DND-41 (cell line): ENCODE measurements around the gene EPS8L1.

ENCODE experiments used
- EZH2 ChIP-seq: IDR thresholded peaks from 3 replicates; pipeline ENCODE4 v1.6.1; 2012; ENCODE audit warnings: borderline replicate concordance, low read depth, mild to moderate bottlenecking, moderate library complexity, low read length, inconsistent platforms; ENCODE audit not compliant: severe bottlenecking
- TF ChIP-seq, protein P1 (sequence below): IDR thresholded peaks from 2 replicates; pipeline ENCODE4 v1.5.1; 2012; ENCODE audit warnings: borderline replicate concordance, low read length, moderate library complexity, mild to moderate bottlenecking; ENCODE audit not compliant: poor library complexity, severe bottlenecking; ENCODE audit errors: extremely low read depth

DNA sequence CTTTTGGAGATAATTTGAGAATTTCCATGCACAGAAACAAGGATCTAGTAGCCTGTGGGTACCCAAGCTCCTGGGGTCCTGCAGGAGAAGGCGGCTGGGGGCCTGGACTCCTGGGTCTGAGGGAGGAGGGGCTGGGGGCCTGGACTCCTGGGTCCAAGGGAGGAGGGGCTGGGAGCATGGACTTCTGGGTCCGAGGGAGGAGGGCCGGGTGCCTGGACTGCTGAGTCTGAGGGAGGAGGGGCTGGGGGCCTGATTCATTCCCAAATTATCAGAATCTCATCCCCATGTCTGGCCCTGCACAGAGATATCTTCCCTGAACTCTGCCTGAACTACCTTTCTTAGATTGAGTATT, 12.2 kb upstream of the EPS8L1 start:
- TF ChIP-seq, protein P1, sequence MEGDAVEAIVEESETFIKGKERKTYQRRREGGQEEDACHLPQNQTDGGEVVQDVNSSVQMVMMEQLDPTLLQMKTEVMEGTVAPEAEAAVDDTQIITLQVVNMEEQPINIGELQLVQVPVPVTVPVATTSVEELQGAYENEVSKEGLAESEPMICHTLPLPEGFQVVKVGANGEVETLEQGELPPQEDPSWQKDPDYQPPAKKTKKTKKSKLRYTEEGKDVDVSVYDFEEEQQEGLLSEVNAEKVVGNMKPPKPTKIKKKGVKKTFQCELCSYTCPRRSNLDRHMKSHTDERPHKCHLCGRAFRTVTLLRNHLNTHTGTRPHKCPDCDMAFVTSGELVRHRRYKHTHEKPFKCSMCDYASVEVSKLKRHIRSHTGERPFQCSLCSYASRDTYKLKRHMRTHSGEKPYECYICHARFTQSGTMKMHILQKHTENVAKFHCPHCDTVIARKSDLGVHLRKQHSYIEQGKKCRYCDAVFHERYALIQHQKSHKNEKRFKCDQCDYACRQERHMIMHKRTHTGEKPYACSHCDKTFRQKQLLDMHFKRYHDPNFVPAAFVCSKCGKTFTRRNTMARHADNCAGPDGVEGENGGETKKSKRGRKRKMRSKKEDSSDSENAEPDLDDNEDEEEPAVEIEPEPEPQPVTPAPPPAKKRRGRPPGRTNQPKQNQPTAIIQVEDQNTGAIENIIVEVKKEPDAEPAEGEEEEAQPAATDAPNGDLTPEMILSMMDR: no peak
- no peak for TF ChIP-seq EZH2
